Pancreas (tissue), 10 donors: ENCODE measurements around the gene CCDC6. TPM values are rescaled to one million over a fixed set of nuclear protein-coding genes. Genes with fewer than 3 reads are reported as not detected.
A peak's percentile ranks its signal among the peaks of the same experiment; 100 is the strongest.

Source experiments
- ATAC-seq, 4 donors: fragments of 200-7000 bp; cut with Tn5 transposase; one replicate each; pipeline versions ENCODE4 v1.8.0 to v1.9.1; 2020; ENCODE audit warnings: mild to moderate bottlenecking in 4 of 4, moderate library complexity in 4 of 4
- DNase-seq, 6 donors: peaks; one replicate each; pipeline ENCODE4 v3.0.0-alpha.2; 2020
- FAIRE-seq: peaks from 2 replicates; lab custom pipeline; 2012; peaks lifted over from hg19 to GRCh38; lab: Jason Lieb, UNC
- H3K27ac ChIP-seq, 4 donors: fragments of 200-600 bp; sonication (generic); 1 replicate in 3 of 4; 2 replicates in 1 of 4; pipeline versions ENCODE4 v1.5.0 to v1.8.0; 2020
- H3K27me3 ChIP-seq, 4 donors: fragments of 200-600 bp; one replicate each; pipeline ENCODE4 v1.8.0; 2021
- H3K36me3 ChIP-seq, 3 donors: fragments of 200-600 bp; sonication (generic) in 1 of 3; one replicate each; pipeline versions ENCODE4 v1.5.0 to v1.8.0; 2020 to 2021
- H3K4me1 ChIP-seq, 3 donors: fragments of 200-600 bp; one replicate each; pipeline ENCODE4 v1.8.0; 2021
- H3K4me3 ChIP-seq, 4 donors: fragments of 200-600 bp; sonication (generic) in 2 of 4; one replicate each; pipeline versions ENCODE4 v1.5.0 to v1.8.0; 2020 to 2021
- H3K9me3 ChIP-seq, 4 donors: fragments of 200-600 bp; one replicate each; pipeline ENCODE4 v1.8.0; 2021
- WGBS, 2 donors: extraction: QIAGEN DNeasy Blood & Tissue Kit; methylation state at CpG; one replicate each; pipeline ENCODE4 v1.1.7; 2013; 5-methylcytosine and 5-hydroxymethylcytosine counted together
- intact Hi-C, 3 donors: fragments of 100-400 bp; cut with DNase I; formaldehyde crosslinking; loops; one replicate each; pipeline versions ENCODE4 v1.11.1 to v1.14.2; 2022
- polyA plus RNA-seq, 2 donors: library from polyadenylated mRNA; stranded (reverse); fragments of 200-250 nt; gene quantifications; one replicate each; pipeline ENCODE4 v1.2.3, GENCODE V29; 2013
- total RNA-seq, 6 donors: library from RNA; stranded (reverse); fragmentation: NEBNext Ultra II Directional in 4 of 6; extraction: Animal tissue kit (Norgen Biotek cat#: 25700) in 4 of 6; gene quantifications; one replicate each; pipeline versions ENCODE4 v1.2.1 to v1.2.4, GENCODE V29; 2021 to 2023
- TF ChIP-seq, protein P1 (sequence below), 4 donors: fragments of 200-600 bp; sonication (generic) in 3 of 4; IDR thresholded peaks; one replicate each; pipeline versions ENCODE4 v1.5.0 to v1.8.0; 2021; ENCODE audit warnings: antibody characterized with exemption in 4 of 4
- donor health status: healthy with polysubstance abuse.
- donor health status: DM: no; HTN: no; CAD: no; lungs with moderate emphysema.
- donor health status: DM: no; HTN: no; CAD: no.
- donor health status: control.
- donor health status: control.
- donor health status: Bipolar disorder and iron deficiency.
- donor health status: DM: yes; HTN: yes; CAD: no.
- donor health status: DM: no; HTN: no; CAD: no.
- donor health status: DM: no; HTN: no; CAD: no.
- donor health status: DM: yes; HTN: yes; CAD: no.

Gene CCDC6
- total and polyA plus RNA-seq, 8 donors = 8.3 to 53.1 (median 29.0) TPM

DNA sequence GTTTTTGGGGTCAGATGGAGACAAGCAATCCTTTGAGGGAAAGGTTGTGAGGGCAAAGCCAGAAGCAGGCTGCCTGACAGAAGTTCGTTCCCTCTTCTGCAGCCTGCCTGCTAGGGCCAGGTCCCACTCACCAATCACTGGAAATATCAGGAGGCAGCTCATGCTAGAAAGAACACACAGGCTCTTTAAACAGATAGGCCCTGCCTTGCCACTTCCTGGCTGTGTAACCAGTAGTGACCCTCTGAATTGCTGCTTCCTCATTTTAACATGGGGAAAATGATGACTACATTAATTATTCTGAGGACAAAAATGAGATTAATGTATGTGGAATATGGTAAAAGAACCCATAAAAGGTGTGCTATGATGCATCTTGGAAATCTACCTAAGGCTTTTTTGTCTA lies 102.6 kb downstream of the CCDC6 start:
- Histone ChIP-seq H3K4me3 (no peak overlapping the region), H3K36me3 (peaks cover 5 to 44% (median 24%) of the 10 kb centered on the region in 3 donors), H3K27me3 (no peaks in the 10 kb centered on the region), H3K9me3 (no peaks in the 10 kb centered on the region), H3K4me1 (no peaks in the 10 kb centered on the region), H3K27ac (peak overlapping the region in 1 of 4 donors; percentile 15)
- no peak for FAIRE-seq
- intact Hi-C loops = no loop called here
- DNase-seq = no peak
- 81 to 82% methylated on average over 1 of the region's 1 CpG for WGBS, 2 donors
- peak in 3 of 4 donors; percentile 38 to 64 (median 62) for ATAC-seq
- TF ChIP-seq, protein P1, sequence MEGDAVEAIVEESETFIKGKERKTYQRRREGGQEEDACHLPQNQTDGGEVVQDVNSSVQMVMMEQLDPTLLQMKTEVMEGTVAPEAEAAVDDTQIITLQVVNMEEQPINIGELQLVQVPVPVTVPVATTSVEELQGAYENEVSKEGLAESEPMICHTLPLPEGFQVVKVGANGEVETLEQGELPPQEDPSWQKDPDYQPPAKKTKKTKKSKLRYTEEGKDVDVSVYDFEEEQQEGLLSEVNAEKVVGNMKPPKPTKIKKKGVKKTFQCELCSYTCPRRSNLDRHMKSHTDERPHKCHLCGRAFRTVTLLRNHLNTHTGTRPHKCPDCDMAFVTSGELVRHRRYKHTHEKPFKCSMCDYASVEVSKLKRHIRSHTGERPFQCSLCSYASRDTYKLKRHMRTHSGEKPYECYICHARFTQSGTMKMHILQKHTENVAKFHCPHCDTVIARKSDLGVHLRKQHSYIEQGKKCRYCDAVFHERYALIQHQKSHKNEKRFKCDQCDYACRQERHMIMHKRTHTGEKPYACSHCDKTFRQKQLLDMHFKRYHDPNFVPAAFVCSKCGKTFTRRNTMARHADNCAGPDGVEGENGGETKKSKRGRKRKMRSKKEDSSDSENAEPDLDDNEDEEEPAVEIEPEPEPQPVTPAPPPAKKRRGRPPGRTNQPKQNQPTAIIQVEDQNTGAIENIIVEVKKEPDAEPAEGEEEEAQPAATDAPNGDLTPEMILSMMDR (IDR thresholded peaks at IDR 0.05) = no peak

DNA sequence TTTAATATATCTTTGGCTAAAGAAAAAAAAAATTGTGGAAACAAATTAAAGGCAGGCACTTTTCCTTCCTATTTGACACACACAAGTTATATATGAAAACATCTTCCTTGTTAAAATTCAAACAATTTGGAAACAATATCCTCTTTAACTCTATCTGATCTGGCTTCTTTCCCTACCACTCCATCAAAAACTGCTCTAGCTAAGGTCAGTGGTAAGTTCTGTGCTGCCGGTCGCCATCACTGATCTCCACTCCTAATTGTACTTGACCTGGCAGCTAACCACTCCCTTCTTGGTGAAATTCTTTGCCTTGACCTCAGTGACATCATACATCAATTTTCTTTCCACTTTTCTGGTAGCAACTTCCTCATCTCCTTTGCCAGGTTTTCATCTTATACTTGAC lies 105.2 kb downstream of the CCDC6 start:
- TF ChIP-seq, protein P1 (IDR thresholded peaks at IDR 0.05) = no peak
- FAIRE-seq = no peak
- Histone ChIP-seq H3K36me3 (peaks cover 4 to 29% (median 17%) of the 10 kb centered on the region in 3 donors), H3K4me3 (no peak overlapping the region), H3K9me3 (no peaks in the 10 kb centered on the region), H3K27me3 (no peaks in the 10 kb centered on the region), H3K4me1 (no peaks in the 10 kb centered on the region), H3K27ac (no peak overlapping the region)
- intact Hi-C loops = no loop called here
- no peak for DNase-seq
- 72 to 84% methylated on average over 2 of the region's 2 CpGs for WGBS, 2 donors
- no peak for ATAC-seq

DNA sequence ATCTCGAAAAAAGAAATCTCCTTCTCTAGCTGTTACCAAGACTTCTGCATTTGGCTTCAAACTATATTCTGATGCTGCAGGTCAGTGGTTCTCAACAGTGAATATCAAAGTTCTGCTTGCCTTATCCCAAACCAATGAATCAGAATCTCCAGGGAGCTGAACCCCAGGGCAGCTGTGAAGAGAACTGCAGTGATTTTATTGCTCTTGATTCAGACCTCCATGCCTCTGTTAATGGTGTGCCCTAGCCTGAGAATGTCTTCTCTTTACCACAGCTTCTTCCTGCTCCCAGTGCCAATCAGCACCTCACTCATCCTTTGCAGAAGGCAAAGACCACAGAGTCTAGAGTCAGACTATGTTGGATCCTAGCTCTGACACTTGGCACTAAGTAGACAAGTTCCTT lies 106.9 kb downstream of the CCDC6 start:
- no peaks in the 10 kb centered on the region for H3K4me1 ChIP-seq
- no peak overlapping the region for H3K4me3 ChIP-seq
- ATAC-seq (no peak), FAIRE-seq (no peak), DNase-seq (no peak)
- intact Hi-C loops = no loop called here
- H3K36me3 ChIP-seq = peaks cover 0 to 13% (median 11%) of the 10 kb centered on the region in 3 donors
- H3K9me3 ChIP-seq = no peaks in the 10 kb centered on the region
- H3K27me3 ChIP-seq = no peaks in the 10 kb centered on the region
- 90 to 92% methylated on average over 1 of the region's 1 CpG for WGBS, 2 donors
- no peak overlapping the region for H3K27ac ChIP-seq
- TF ChIP-seq, protein P1 (IDR thresholded peaks at IDR 0.05) = no peak

DNA sequence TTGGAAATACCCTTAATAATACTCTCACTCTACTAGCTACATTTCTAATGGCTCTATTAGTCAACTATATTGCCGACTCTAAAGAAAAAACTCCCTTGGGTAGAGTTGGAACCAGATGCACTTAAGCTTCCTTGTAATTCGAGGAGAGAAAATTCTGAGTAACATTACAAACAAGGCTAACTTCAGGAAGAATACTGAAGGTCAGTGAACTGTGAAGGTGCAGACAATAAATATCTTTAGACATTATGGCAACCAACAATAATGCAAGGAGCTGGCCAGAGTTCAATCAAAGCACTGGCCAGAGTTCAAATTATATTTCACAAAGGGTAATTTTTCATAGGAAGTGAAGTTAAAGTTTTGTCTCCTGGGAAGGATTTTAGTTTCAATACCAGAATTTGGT lies 112.4 kb downstream of the CCDC6 start:
- FAIRE-seq = no peak
- H3K27ac ChIP-seq = no peak overlapping the region
- peaks cover 0 to 31% (median 23%) of the 10 kb centered on the region in 3 donors for H3K36me3 ChIP-seq
- H3K27me3 ChIP-seq = no peaks in the 10 kb centered on the region
- H3K4me3 ChIP-seq = no peak overlapping the region
- 74 to 78% methylated on average over 2 of the region's 2 CpGs for whole genome bisulfite sequencing, 2 donors
- no peaks in the 10 kb centered on the region for H3K9me3 ChIP-seq
- intact Hi-C loops = no loop called here
- no peak for ATAC-seq
- TF ChIP-seq, protein P1 (IDR thresholded peaks at IDR 0.05) = no peak
- no peak for DNase-seq
- no peaks in the 10 kb centered on the region for H3K4me1 ChIP-seq

DNA sequence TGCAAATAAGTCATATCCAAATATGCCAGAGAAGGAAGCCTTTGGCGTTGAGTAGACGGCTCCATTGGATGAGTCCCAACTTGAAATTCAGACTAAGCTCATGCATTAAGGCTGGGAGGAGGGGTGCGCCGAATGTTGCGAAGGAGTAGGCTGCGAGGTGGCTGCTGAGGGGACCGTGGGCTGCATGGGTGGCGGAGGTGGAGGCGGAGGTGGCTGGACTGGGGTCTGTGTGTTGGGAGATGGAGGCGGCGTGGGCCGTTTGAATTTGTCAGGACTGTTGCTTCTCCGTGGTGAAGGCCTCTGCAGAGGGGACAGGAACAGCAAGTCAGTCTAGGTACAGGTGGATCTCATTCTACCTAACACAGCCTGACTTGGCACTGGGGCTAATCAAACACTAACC lies 113.5 kb downstream of the CCDC6 start:
- peaks cover 0 to 31% (median 23%) of the 10 kb centered on the region in 3 donors for H3K36me3 ChIP-seq
- intact Hi-C loops = no loop called here
- FAIRE-seq = no peak
- TF ChIP-seq, protein P1 (IDR thresholded peaks at IDR 0.05) = no peak
- no peak for ATAC-seq
- no peak for DNase-seq
- no peak overlapping the region for H3K27ac ChIP-seq
- H3K4me1 ChIP-seq = no peaks in the 10 kb centered on the region
- WGBS, 2 donors = 82 to 86% methylated on average over 13 of the region's 13 CpGs
- H3K27me3 ChIP-seq = no peaks in the 10 kb centered on the region
- H3K9me3 ChIP-seq = no peaks in the 10 kb centered on the region
- H3K4me3 ChIP-seq = no peak overlapping the region
